Lower leg skin (tissue), 4 donors: Measurements from ENCODE around the gene LANCL2. TPM values are rescaled to one million over a fixed set of nuclear protein-coding genes. Genes with fewer than 3 reads are reported as not detected.

Experiments used
- DNase-seq, 2 donors: peaks; one replicate each; pipeline ENCODE4 v3.0.0-alpha.2; 2019; ENCODE audit warnings: low spot score in 2 of 2
- H3K4me3 ChIP-seq: fragments of 200-600 bp; sonication (generic); 2 replicates; pipeline ENCODE4 v1.5.1; 2017; ENCODE audit warnings: mild to moderate bottlenecking, low read depth; ENCODE audit not compliant: poor library complexity, severe bottlenecking
- POLR2A ChIP-seq, 2 donors: fragments of 450-650 bp; IDR thresholded peaks; one replicate each; pipeline ENCODE4 v1.6.1; 2016 to 2017; ENCODE audit warnings: antibody characterized with exemption in 2 of 2, mild to moderate bottlenecking in 1 of 2, moderate library complexity in 1 of 2
- WGBS, 2 donors: methylation state at CpG; one replicate each; pipeline ENCODE4 v1.1.5; 2018; 5-methylcytosine and 5-hydroxymethylcytosine counted together
- intact Hi-C: fragments of 100-400 bp; cut with DNase I; formaldehyde crosslinking; loops from one replicate; pipeline ENCODE4 v1.15.0; 2023; ENCODE audit warnings: low total_unique reads
- total RNA-seq, 4 donors: library from RNA; depleted of rRNA; stranded (reverse); fragments of >200 nt; gene quantifications; one replicate each; pipeline ENCODE4 v1.1.0, GENCODE V29; 2016
- TF ChIP-seq, protein P1 (sequence below), 3 donors: fragments of 450-650 bp; IDR thresholded peaks; one replicate each; pipeline ENCODE4 v1.5.1; 2016; ENCODE audit warnings: antibody characterized with exemption in 3 of 3, mild to moderate bottlenecking in 3 of 3, moderate library complexity in 2 of 3

The LANCL2 gene, protein sequence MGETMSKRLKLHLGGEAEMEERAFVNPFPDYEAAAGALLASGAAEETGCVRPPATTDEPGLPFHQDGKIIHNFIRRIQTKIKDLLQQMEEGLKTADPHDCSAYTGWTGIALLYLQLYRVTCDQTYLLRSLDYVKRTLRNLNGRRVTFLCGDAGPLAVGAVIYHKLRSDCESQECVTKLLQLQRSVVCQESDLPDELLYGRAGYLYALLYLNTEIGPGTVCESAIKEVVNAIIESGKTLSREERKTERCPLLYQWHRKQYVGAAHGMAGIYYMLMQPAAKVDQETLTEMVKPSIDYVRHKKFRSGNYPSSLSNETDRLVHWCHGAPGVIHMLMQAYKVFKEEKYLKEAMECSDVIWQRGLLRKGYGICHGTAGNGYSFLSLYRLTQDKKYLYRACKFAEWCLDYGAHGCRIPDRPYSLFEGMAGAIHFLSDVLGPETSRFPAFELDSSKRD
- 10 to 100 TPM in 2 of 4 donors, 1 to 10 TPM in 2; 7.7 to 13.4 (median 11.4) TPM for total RNA-seq

- intact Hi-C loops, result no loop called here
- peak within 1 kb of the TSS; percentile 99 for H3K4me3 ChIP-seq
- peak; percentile 30 to 87 for DNase-seq
- WGBS, 2 donors, result 0 to 1% methylated on average over 16 of the region's 28 CpGs
- TF ChIP-seq, protein P1, sequence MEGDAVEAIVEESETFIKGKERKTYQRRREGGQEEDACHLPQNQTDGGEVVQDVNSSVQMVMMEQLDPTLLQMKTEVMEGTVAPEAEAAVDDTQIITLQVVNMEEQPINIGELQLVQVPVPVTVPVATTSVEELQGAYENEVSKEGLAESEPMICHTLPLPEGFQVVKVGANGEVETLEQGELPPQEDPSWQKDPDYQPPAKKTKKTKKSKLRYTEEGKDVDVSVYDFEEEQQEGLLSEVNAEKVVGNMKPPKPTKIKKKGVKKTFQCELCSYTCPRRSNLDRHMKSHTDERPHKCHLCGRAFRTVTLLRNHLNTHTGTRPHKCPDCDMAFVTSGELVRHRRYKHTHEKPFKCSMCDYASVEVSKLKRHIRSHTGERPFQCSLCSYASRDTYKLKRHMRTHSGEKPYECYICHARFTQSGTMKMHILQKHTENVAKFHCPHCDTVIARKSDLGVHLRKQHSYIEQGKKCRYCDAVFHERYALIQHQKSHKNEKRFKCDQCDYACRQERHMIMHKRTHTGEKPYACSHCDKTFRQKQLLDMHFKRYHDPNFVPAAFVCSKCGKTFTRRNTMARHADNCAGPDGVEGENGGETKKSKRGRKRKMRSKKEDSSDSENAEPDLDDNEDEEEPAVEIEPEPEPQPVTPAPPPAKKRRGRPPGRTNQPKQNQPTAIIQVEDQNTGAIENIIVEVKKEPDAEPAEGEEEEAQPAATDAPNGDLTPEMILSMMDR (IDR thresholded peaks at IDR 0.05), result no peak
- no peak for TF ChIP-seq POLR2A (IDR thresholded peaks at IDR 0.05)
Observed at GRCh38 chr7:55365205-55365674, at the start of gene LANCL2. Gene LANCL2 (plus strand): TSS chr7:55365337. CDS start chr7:55366026, 689 bp downstream.

- 24 to 25% methylated on average over 5 of the region's 5 CpGs for WGBS, 2 donors
- TF ChIP-seq, protein P1 (IDR thresholded peaks at IDR 0.05), result no peak
- intact Hi-C loops, result no loop called here
- DNase-seq, result peak in 1 of 2 donors; percentile 37
- H3K4me3 ChIP-seq, result no peak overlapping the region
Observed at GRCh38 chr7:55325371-55325792, 39.8 kb upstream of the LANCL2 start.

DNA sequence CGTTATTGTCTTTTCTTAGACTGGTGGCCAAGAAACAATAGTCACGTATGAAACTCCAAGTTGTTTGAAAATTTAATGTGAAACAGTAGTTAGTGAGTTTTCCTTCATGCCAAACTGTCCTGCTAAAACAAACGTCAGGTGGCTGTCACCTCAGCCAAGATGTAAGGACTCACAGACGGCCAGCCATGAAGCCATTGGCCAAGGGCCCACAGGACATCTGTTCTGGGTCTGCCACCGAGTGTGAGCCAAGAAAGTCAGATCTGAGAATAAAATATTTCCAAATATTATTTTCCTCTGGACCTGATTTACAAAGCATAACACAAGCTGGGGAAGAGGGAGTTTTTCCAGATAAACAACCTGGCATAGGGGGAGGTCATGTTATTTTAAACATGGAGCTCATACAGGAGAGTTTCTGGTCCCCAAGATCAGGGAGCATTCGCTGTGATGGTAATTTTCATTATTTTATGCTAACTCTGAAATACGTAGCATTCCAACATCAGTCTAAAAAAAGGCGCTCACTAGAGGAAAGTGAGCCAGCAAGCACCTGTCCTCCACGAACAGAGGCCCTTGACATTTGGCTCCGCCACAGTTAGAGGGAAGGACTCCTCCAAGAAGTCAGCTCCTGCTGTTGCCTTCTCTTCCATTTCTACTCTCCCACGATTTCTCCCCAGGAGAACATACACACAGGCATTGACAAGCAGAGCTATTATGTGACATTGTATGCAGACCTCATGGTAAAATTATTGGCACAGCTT lies 38.9 kb upstream of the LANCL2 start:
- intact Hi-C loops, result no loop called here
- 58 to 60% methylated on average over 11 of the region's 11 CpGs for WGBS, 2 donors
- TF ChIP-seq, protein P1 (IDR thresholded peaks at IDR 0.05), result no peak
- no peak for TF ChIP-seq POLR2A (IDR thresholded peaks at IDR 0.05)
- H3K4me3 ChIP-seq, result no peak overlapping the region
- DNase-seq, result no peak

- 73 to 76% methylated on average over 7 of the region's 7 CpGs for WGBS, 2 donors
- DNase-seq, result no peak
- intact Hi-C loops, result no loop called here
- no peak overlapping the region for H3K4me3 ChIP-seq
- TF ChIP-seq, protein P1 (IDR thresholded peaks at IDR 0.05), result no peak
- TF ChIP-seq POLR2A (IDR thresholded peaks at IDR 0.05), result no peak
Observed at GRCh38 chr7:55326945-55327626, 38.1 kb upstream of the LANCL2 start.

- no peak for TF ChIP-seq POLR2A (IDR thresholded peaks at IDR 0.05)
- TF ChIP-seq, protein P1 (IDR thresholded peaks at IDR 0.05), result no peak
- H3K4me3 ChIP-seq, result no peak overlapping the region
- intact Hi-C loops, result no loop called here
- WGBS, 2 donors, result 90 to 94% methylated on average over 5 of the region's 5 CpGs
- DNase-seq, result no peak
Observed at GRCh38 chr7:55335151-55335550, 30.0 kb upstream of the LANCL2 start.
